SW 1271 (cell line): ENCODE data around the gene LUZP1.

Experiments used
- DNase-seq, 2 experiments: peaks; one replicate each; lab custom pipeline; 2025; lab: John Stamatoyannopoulos, UW

The LUZP1 gene

GRCh38 chr1:23116921-23117699 is 51.5 kb downstream of the LUZP1 start:
- DNase-seq, result no peak

- no peak for DNase-seq
Measured at GRCh38 chr1:23116216-23116836, 52.3 kb downstream of the LUZP1 start.

GRCh38 chr1:23114424-23115079 is 54.1 kb downstream of the LUZP1 start:
- DNase-seq, result no peak

- DNase-seq, result no peak
Measured at GRCh38 chr1:23111600-23112535, 56.8 kb downstream of the LUZP1 start.

- no peak for DNase-seq
Measured at GRCh38 chr1:23110391-23110790, 58.3 kb downstream of the LUZP1 start.

GRCh38 chr1:23108918-23109533 is 59.6 kb downstream of the LUZP1 start:
- DNase-seq, result no peak

GRCh38 chr1:23103001-23103889 is 65.4 kb downstream of the LUZP1 start:
- DNase-seq, result peak; percentile 17 to 80

GRCh38 chr1:23102289-23102688 is 66.4 kb downstream of the LUZP1 start:
- DNase-seq, result peak in 1 of 2 experiments; percentile 58

- DNase-seq, result peak in 1 of 2 experiments; percentile 48
Measured at GRCh38 chr1:23101887-23102286, 66.8 kb downstream of the LUZP1 start.

- DNase-seq, result peak in 1 of 2 experiments; percentile 31
Measured at GRCh38 chr1:23101101-23101827, 67.4 kb downstream of the LUZP1 start.

- peak; percentile 40 to 61 for DNase-seq
Measured at GRCh38 chr1:23100074-23100748, 68.4 kb downstream of the LUZP1 start.

GRCh38 chr1:23099171-23099536 is 69.5 kb downstream of the LUZP1 start:
- DNase-seq, result no peak

GRCh38 chr1:23098463-23099170 is 70.0 kb downstream of the LUZP1 start:
- DNase-seq, result peak in 1 of 2 experiments; percentile 58

GRCh38 chr1:23097316-23097715 is 71.3 kb downstream of the LUZP1 start:
- no peak for DNase-seq

GRCh38 chr1:23092447-23092846 is 76.2 kb downstream of the LUZP1 start:
- DNase-seq, result no peak

- DNase-seq, result no peak
Measured at GRCh38 chr1:23091545-23091944, 77.1 kb downstream of the LUZP1 start.

- no peak for DNase-seq
Measured at GRCh38 chr1:23090056-23090455, 78.6 kb downstream of the LUZP1 start.

- no peak for DNase-seq
Measured at GRCh38 chr1:23088027-23088426, 80.6 kb downstream of the LUZP1 start.

GRCh38 chr1:23085696-23086095 is 83.0 kb downstream of the LUZP1 start:
- no peak for DNase-seq
